Activated CD8-positive, alpha-beta T cell treated with anti-CD3 and anti-CD28 coated beads for 36 hours (primary cell): ENCODE results near the gene ZNF598. TPM values are rescaled to one million over a fixed set of nuclear protein-coding genes. Genes with fewer than 3 reads are reported as not detected.

Experiments used
- ATAC-seq: fragments of 200-7000 bp; cut with Tn5 transposase; one replicate; pipeline ENCODE4 v1.10.0; 2021; ENCODE audit warnings: mild to moderate bottlenecking, moderate library complexity
- CTCF ChIA-PET: fragments of 350-600 bp; sonication (Branson Sonifier 250); formaldehyde crosslinking; loops from one replicate; lab custom pipeline; 2021; ENCODE audit warnings: antibody characterized with exemption; lab: Charles Lee
- POLR2A ChIA-PET: fragments of 350-600 bp; sonication (Branson Sonifier 250); formaldehyde crosslinking; loops from one replicate; lab custom pipeline; 2021; ENCODE audit warnings: antibody characterized with exemption; lab: Charles Lee
- DNase-seq: peaks from one replicate; pipeline ENCODE4 v3.0.0-alpha.2; 2020
- H3K27ac Mint-ChIP-seq: one replicate; pipeline ENCODE4 v1.8.0; 2021; ENCODE audit warnings: mild to moderate bottlenecking, mixed read lengths
- H3K27me3 Mint-ChIP-seq: one replicate; pipeline ENCODE4 v1.8.0; 2021; ENCODE audit warnings: mixed read lengths
- H3K36me3 Mint-ChIP-seq: one replicate; pipeline ENCODE4 v1.8.0; 2021; ENCODE audit warnings: low read depth, mixed read lengths
- H3K4me1 Mint-ChIP-seq: one replicate; pipeline ENCODE4 v1.8.0; 2021; ENCODE audit warnings: low read depth, mixed read lengths
- H3K4me3 Mint-ChIP-seq: one replicate; pipeline ENCODE4 v1.8.0; 2021; ENCODE audit warnings: mild to moderate bottlenecking, moderate library complexity, mixed read lengths
- H3K9me3 Mint-ChIP-seq: one replicate; pipeline ENCODE4 v1.8.0; 2021; ENCODE audit warnings: mixed read lengths
- CTCF ChIP-seq: fragments of 200-600 bp; IDR thresholded peaks from one replicate; pipeline ENCODE4 v1.8.0; 2022; ENCODE audit warnings: antibody characterized with exemption, mild to moderate bottlenecking
- intact Hi-C: fragments of 100-400 bp; cut with micrococcal nuclease; formaldehyde crosslinking; loops from one replicate; pipeline ENCODE4 v1.10.0; 2022
- total RNA-seq, 2 experiments: library from RNA; stranded (reverse); gene quantifications; one replicate each; pipeline ENCODE4 v1.2.3, GENCODE V29; 2021

The ZNF598 gene
- total RNA-seq, 2 experiments from 2014 or later = 85.5 to 90.3 TPM

DNA sequence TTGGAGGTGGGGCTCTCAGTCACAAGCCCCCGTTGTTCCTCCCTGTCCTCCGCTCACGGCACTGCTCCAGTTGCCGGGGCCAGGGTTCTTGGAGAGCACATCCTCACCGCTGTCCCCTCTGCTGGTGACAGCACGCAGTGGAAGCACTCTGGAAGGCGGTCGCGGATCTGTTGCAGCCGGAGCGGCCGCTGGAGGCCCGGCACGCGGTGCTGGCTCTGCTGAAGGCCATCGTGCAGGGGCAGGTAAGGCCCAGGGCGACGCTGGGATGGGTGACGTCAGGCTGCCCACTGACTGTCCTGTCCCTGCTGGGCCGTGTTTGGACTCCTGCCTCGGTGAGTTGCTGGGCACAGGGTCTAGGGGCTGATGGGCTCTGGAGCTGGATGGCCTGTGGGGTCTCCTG lies 43.6 kb upstream of the ZNF598 start:
- TF ChIP-seq CTCF = no peak
- peaks cover 6% of the 10 kb centered on the region for H3K36me3 Mint-ChIP-seq
- ATAC-seq (no peak), DNase-seq (no peak)
- H3K9me3 Mint-ChIP-seq = no peaks in the 10 kb centered on the region
- no peak overlapping the region for H3K4me3 Mint-ChIP-seq
- POLR2A ChIA-PET = interaction anchor here (1.0 to 1.1 kb wide), 2 partner anchors 87 to 101 kb away, joined by 3 read pairs; no protein-coding TSS in a partner anchor
- H3K27ac Mint-ChIP-seq = no peak overlapping the region
- H3K4me1 Mint-ChIP-seq = peaks cover 14% of the 10 kb centered on the region
- CTCF ChIA-PET = no interaction called here
- H3K27me3 Mint-ChIP-seq = no peaks in the 10 kb centered on the region
- intact Hi-C loops = no loop called here

DNA sequence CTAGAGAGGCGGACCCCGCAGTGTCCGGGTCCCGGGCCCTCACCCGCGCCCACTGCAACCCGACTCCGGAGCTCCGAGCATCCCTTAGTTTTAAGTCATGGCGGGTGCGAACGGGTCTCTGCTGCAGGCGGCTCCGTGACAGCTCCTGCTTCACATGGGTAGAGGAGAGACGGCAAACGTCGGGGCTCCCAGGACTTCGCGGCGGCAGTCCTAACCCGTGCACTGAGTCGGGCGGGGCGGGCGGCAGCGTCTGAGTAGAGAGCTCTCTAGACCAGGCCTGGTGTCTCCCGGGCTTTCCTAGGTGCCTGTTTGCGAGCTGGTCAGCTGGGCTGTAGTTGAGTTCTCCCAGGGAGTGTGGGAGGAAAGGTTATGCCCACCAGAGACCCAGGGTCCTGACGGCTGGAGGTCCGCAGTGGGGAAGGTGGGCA lies 38.5 kb upstream of the ZNF598 start:
- Mint-ChIP-seq H3K27me3 (no peaks in the 10 kb centered on the region), H3K4me1 (peaks cover 22% of the 10 kb centered on the region), H3K27ac (peak overlapping the region; percentile 70), H3K9me3 (no peaks in the 10 kb centered on the region), H3K4me3 (peak overlapping the region; percentile 93), H3K36me3 (peaks cover 1% of the 10 kb centered on the region)
- DNase-seq = peak; percentile 37
- CTCF ChIA-PET = interaction anchor here (1.0 to 3.7 kb wide), 6 partner anchors 8 to 107 kb away, joined by 3 to 16 read pairs (median 7); partner anchors contain the start of gene TRAF7
- no peak for TF ChIP-seq CTCF
- intact Hi-C loops = no loop called here
- POLR2A ChIA-PET = interaction anchor here (1.1 to 1.4 kb wide), 5 partner anchors 14 to 107 kb away, joined by 3 to 7 read pairs (median 4); partner anchors contain the start of gene TRAF7
- ATAC-seq = no peak

DNA sequence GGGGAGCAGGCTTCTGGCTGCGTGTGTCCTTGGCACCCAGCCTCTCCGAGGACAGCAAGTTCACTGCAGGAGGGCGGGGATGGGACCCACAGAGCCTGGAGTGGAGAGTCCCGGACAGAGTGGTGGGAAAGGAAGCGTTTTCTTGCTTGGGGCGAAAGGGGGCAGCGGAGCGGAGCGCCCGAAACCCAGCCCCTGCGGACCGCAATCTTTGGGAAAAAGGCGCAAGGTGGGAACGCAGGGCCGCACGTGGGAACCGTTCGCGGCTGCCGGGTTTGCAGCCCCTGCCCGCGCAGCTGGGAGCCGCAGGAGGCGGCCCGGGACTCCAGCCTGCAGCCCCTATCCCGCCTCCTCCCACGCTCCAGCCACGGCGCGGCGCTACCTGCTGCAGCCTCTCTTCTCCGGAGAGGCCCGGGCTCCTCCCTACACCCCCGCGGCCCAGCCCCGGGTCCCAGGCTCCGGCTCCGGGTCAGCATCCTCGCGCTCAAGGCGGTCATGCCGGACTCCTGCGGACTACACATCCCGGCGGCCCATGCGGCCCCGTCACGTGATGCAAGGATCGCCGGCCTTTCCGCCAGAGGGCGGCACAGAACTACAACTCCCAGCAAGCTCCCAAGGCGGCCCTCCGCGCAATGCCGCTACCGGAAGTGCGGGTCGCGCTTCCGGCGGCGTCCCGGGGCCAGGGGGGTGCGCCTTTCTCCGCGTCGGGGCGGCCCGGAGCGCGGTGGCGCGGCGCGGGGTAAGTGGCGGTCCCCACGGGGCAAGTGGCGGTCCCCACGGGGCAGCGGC lies 37.9 kb upstream of the ZNF598 start, which contains the start of the genes NTHL1 and TSC2:
Gene NTHL1 (minus strand): TSS at position 505 of the 786 bp plus-strand sequence. CDS start 11 bp downstream, at position 494.
Gene TSC2 (plus strand): TSS at position 656 of the 786 bp plus-strand sequence. CDS start 631 bp downstream, outside the sequence.
- peak; percentile 97 for DNase-seq
- peaks cover 1% of the 10 kb centered on the region for H3K36me3 Mint-ChIP-seq
- CTCF ChIA-PET = interaction anchor here (0.6 to 3.7 kb wide), 8 partner anchors 8 to 342 kb away, joined by 3 to 16 read pairs (median 4); partner anchors contain the start of gene TRAF7
- POLR2A ChIA-PET = interaction anchor here (0.6 to 1.4 kb wide), 10 partner anchors 15 to 150 kb away, joined by 3 to 7 read pairs (median 4); partner anchors contain the start of genes RPS2 and TRAF7
- H3K4me3 Mint-ChIP-seq = peak within 1 kb of the TSS; percentile 93
- peak; percentile 33 for TF ChIP-seq CTCF
- no peaks in the 10 kb centered on the region for H3K27me3 Mint-ChIP-seq
- H3K27ac Mint-ChIP-seq = peak within 1 kb of the TSS; percentile 70
- intact Hi-C loops = no loop called here
- H3K4me1 Mint-ChIP-seq = peaks cover 22% of the 10 kb centered on the region
- ATAC-seq = peak; percentile 97
- H3K9me3 Mint-ChIP-seq = no peaks in the 10 kb centered on the region

DNA sequence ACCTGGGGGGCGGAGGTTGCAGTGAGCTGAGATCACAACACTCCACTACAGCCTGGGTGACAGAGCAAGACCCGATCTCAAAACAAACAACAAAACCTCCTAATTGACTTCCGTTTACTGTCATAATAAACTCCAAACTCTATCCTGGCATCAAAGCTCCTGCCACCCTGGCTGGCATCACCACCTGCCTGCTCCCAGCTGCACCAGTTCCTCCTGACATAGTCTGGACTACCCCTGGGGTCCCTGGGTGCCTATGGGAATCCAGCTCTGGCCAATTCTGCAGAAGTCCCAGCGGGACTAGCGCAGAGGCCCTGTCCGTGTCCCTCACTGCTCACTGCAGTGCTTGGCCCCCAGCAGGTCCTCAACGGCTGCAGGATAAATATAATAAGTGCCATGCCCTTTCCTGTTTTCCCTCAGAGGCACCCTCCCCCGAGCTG lies 37.3 kb upstream of the ZNF598 start:
- H3K4me1 Mint-ChIP-seq = peaks cover 22% of the 10 kb centered on the region
- POLR2A ChIA-PET = interaction anchor here (0.6 to 1.4 kb wide), 6 partner anchors 19 to 151 kb away, joined by 3 to 5 read pairs (median 4); partner anchors contain the start of gene RPS2
- intact Hi-C loops = no loop called here
- no peak for DNase-seq
- H3K36me3 Mint-ChIP-seq = peaks cover 1% of the 10 kb centered on the region
- H3K9me3 Mint-ChIP-seq = no peaks in the 10 kb centered on the region
- no peaks in the 10 kb centered on the region for H3K27me3 Mint-ChIP-seq
- peak overlapping the region; percentile 59 for H3K27ac Mint-ChIP-seq
- peak overlapping the region; percentile 93 for H3K4me3 Mint-ChIP-seq
- CTCF ChIA-PET = interaction anchor here (0.6 to 3.7 kb wide), 5 partner anchors 9 to 342 kb away, joined by 3 to 16 read pairs (median 4); no protein-coding TSS in a partner anchor
- TF ChIP-seq CTCF = no peak
- no peak for ATAC-seq
